Caco-2 (cell line): ENCODE measurements around the gene SLC27A6. TPM values are rescaled to one million over a fixed set of nuclear protein-coding genes. Genes with fewer than 3 reads are reported as not detected.

ENCODE experiments used
- BruUV-seq: library from RNA; stranded (reverse); fragments of 400-500 nt; replicated peaks from 2 replicates; lab custom pipeline; 2021; lab: Mats Ljungman, UMichigan
- CTCF ChIA-PET: fragments of 300-600 bp; sonication (Branson Sonifier 250); formaldehyde crosslinking; loops from one replicate; lab custom pipeline; 2022; ENCODE audit warnings: antibody characterized with exemption; lab: Charles Lee
- POLR2A ChIA-PET: fragments of 300-600 bp; sonication (Branson Sonifier 250); formaldehyde crosslinking; loops from one replicate; lab custom pipeline; 2022; ENCODE audit warnings: antibody characterized with exemption; lab: Charles Lee
- DNase-seq, 2 experiments: peaks; one replicate each; pipeline versions ENCODE4 v3.0.0 to v3.0.0-alpha.2; 2020 to 2022
- H3K27me3 ChIP-seq: replicated peaks from 2 replicates; pipeline ENCODE4 v1.6.0; 2011; ENCODE audit warnings: low read length; ENCODE audit not compliant: control insufficient read depth, insufficient read depth
- H3K36me3 ChIP-seq: 2 replicates; pipeline ENCODE4 v1.5.1; 2011; ENCODE audit warnings: low read length; ENCODE audit not compliant: control insufficient read depth, insufficient read depth
- H3K4me1 ChIP-seq: fragments of 250-450 bp; sonication (Bioruptor Pico); 2 replicates; pipeline ENCODE4 v1.5.1; 2020; ENCODE audit warnings: mild to moderate bottlenecking
- H3K4me3 ChIP-seq: 2 replicates; pipeline ENCODE4 v1.5.1; 2011; ENCODE audit warnings: low read depth, mild to moderate bottlenecking, control low read depth, low read length
- H3K9me3 ChIP-seq: fragments of 250-450 bp; sonication (Bioruptor Pico); 2 replicates; pipeline ENCODE4 v1.5.1; 2020; ENCODE audit warnings: mild to moderate bottlenecking, moderate library complexity
- H3K27ac Mint-ChIP-seq: one replicate; pipeline ENCODE4 v1.8.0; 2022; ENCODE audit warnings: mixed read lengths; ENCODE audit not compliant: unreplicated experiment
- H3K27me3 Mint-ChIP-seq: one replicate; pipeline ENCODE4 v1.8.0; 2022; ENCODE audit warnings: mixed read lengths; ENCODE audit not compliant: insufficient read depth, unreplicated experiment
- H3K36me3 Mint-ChIP-seq: one replicate; pipeline ENCODE4 v1.8.0; 2022; ENCODE audit warnings: mild to moderate bottlenecking, mixed read lengths; ENCODE audit not compliant: insufficient read depth, unreplicated experiment
- H3K4me1 Mint-ChIP-seq: one replicate; pipeline ENCODE4 v1.8.0; 2022; ENCODE audit warnings: low read depth, mixed read lengths; ENCODE audit not compliant: unreplicated experiment
- H3K4me3 Mint-ChIP-seq: one replicate; pipeline ENCODE4 v1.8.0; 2022; ENCODE audit warnings: mild to moderate bottlenecking, moderate library complexity, mixed read lengths; ENCODE audit not compliant: unreplicated experiment
- H3K9me3 Mint-ChIP-seq: one replicate; pipeline ENCODE4 v1.8.0; 2022; ENCODE audit warnings: mixed read lengths; ENCODE audit not compliant: unreplicated experiment
- intact Hi-C: fragments of 100-400 bp; cut with micrococcal nuclease; formaldehyde crosslinking; loops from one replicate; pipeline ENCODE4 v1.10.0; 2022; ENCODE audit not compliant: unreplicated experiment
- total RNA-seq: library from RNA; stranded (reverse); gene quantifications from 2 replicates; pipeline ENCODE4 v1.2.3, GENCODE V29; 2022
- TF ChIP-seq, protein P1 (sequence below), 2 experiments: fragments of 200-600 bp in 1 of 2; IDR thresholded peaks; 1 replicate in 1 of 2; 2 replicates in 1 of 2; pipeline versions ENCODE4 v1.5.1 to v1.8.0; 2011 to 2022; ENCODE audit warnings: antibody characterized with exemption in 1 of 2, control low read depth in 1 of 2, inconsistent platforms in 1 of 2, low read depth in 1 of 2, low read length in 1 of 2, mild to moderate bottlenecking in 1 of 2, moderate library complexity in 1 of 2; ENCODE audit not compliant: insufficient read depth in 1 of 2, severe bottlenecking in 1 of 2, unreplicated experiment in 1 of 2

The SLC27A6 gene
- total RNA-seq, 1 experiment from 2014 or later = not detected

DNA sequence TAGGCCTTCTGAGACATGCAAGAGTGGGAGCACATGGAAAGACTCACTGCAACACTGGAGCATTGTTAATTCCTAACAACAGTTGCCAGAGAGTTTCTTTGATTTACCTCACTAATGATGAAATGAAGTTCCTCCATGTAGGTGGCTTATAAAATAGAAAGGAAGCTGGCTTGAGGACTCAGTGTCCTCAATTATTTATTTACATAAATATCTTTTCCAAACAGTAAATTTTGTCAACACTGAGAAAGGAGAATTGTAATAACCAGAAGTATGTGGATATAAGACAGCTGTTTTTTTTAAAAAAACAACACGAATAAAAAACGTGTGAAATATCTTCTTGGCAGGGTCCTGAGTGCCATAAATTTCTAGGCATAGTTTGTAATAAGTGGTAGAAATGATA lies 9.1 kb upstream of the SLC27A6 start:
- no TSS peak for BruUV-seq
- CTCF ChIA-PET = no interaction called here

DNA sequence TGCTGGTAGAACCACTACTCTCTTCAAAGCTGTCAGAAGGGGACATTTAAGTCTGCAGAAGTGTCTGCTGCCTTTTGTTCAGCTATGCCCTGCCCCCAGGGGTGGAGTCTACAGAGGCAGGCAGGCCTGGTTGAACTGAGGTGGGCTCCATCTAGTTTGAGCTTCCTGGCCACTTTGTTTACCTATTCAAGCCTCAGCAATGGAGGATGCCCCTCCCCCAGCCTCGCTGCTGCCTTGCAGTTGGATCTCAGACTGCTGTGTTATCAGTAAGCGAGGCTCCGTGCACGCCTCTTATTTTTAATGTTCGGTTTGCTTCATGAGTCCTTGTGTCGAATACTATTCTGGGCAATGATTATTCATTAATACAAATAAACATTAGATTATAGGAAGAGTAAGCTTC lies 3.1 kb upstream of the SLC27A6 start:
- no TSS peak for BruUV-seq

More for the DNA sequence above, 9.1 kb upstream of the SLC27A6 start:
- intact Hi-C loops = no loop called here
- H3K27me3 ChIP-seq = no peaks in the 10 kb centered on the region
- Mint-ChIP-seq H3K27ac (no peak overlapping the region), H3K4me3 (no peak overlapping the region), H3K27me3 (no peaks in the 10 kb centered on the region), H3K36me3 (no peaks in the 10 kb centered on the region), H3K9me3 (peaks cover 18% of the 10 kb centered on the region), H3K4me1 (no peaks in the 10 kb centered on the region)
- no peak for DNase-seq
- TF ChIP-seq, protein P1, sequence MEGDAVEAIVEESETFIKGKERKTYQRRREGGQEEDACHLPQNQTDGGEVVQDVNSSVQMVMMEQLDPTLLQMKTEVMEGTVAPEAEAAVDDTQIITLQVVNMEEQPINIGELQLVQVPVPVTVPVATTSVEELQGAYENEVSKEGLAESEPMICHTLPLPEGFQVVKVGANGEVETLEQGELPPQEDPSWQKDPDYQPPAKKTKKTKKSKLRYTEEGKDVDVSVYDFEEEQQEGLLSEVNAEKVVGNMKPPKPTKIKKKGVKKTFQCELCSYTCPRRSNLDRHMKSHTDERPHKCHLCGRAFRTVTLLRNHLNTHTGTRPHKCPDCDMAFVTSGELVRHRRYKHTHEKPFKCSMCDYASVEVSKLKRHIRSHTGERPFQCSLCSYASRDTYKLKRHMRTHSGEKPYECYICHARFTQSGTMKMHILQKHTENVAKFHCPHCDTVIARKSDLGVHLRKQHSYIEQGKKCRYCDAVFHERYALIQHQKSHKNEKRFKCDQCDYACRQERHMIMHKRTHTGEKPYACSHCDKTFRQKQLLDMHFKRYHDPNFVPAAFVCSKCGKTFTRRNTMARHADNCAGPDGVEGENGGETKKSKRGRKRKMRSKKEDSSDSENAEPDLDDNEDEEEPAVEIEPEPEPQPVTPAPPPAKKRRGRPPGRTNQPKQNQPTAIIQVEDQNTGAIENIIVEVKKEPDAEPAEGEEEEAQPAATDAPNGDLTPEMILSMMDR (IDR thresholded peaks at IDR 0.05; ENCODE audit: insufficient read depth in 1 of 2, low read depth in 1 of 2, low read length in 1 of 2, severe bottlenecking in 1 of 2, unreplicated experiment in 1 of 2) = no peak
- POLR2A ChIA-PET = no interaction called here
- no peaks in the 10 kb centered on the region for H3K36me3 ChIP-seq
- H3K9me3 ChIP-seq = no peaks in the 10 kb centered on the region
- H3K4me3 ChIP-seq = no peak overlapping the region
- H3K4me1 ChIP-seq = no peaks in the 10 kb centered on the region; the same call in 1 of the 2 replicates

DNA sequence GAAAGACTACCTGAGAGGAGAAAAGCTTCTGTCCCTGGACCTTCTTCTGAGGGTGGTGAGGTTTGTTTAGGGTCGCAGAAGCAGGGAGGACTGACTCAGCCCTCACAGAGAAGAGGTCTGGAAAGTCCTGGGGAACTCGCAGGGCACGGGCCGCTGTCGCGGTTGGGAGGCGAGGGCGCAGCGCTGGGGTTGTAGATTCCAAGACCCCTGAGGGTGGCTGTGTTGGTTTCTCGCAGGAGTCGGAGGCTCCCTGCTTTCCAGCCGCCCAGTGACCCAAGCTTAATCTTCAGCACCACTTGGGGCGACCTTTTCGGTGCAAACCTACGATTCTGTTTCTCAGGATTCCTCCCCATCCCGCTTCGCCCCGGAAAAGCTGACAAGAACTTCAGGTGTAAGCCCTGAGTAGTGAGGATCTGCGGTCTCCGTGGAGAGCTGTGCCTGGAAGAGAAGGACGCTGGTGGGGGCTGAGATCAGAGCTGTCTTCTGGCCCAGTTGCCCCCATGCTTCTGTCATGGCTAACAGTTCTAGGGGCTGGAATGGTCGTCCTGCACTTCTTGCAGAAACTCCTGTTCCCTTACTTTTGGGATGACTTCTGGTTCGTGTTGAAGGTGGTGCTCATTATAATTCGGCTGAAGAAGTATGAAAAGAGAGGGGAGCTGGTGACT lies 482 bp downstream of the SLC27A6 start:
- DNase-seq = no peak
- Mint-ChIP-seq H3K9me3 (peaks cover 16% of the 10 kb centered on the region), H3K4me3 (no peak overlapping the region), H3K36me3 (no peaks in the 10 kb centered on the region), H3K27ac (no peak overlapping the region), H3K27me3 (peaks cover 9% of the 10 kb centered on the region), H3K4me1 (no peaks in the 10 kb centered on the region)
- intact Hi-C loops = no loop called here
- ChIA-PET POLR2A (no interaction called here), CTCF (no interaction called here)
- H3K4me1 ChIP-seq = no peaks in the 10 kb centered on the region
- no peak overlapping the region for H3K4me3 ChIP-seq
- no peaks in the 10 kb centered on the region for H3K9me3 ChIP-seq
- TF ChIP-seq, protein P1 (IDR thresholded peaks at IDR 0.05; ENCODE audit: insufficient read depth in 1 of 2, low read depth in 1 of 2, low read length in 1 of 2, severe bottlenecking in 1 of 2, unreplicated experiment in 1 of 2) = no peak
- BruUV-seq = no TSS peak
- no peaks in the 10 kb centered on the region for H3K27me3 ChIP-seq
- no peaks in the 10 kb centered on the region for H3K36me3 ChIP-seq

More for the DNA sequence above, 3.1 kb upstream of the SLC27A6 start:
- no peaks in the 10 kb centered on the region for H3K36me3 ChIP-seq
- no peaks in the 10 kb centered on the region for H3K27me3 ChIP-seq
- H3K27me3 Mint-ChIP-seq = peaks cover 3% of the 10 kb centered on the region
- no peak overlapping the region for H3K4me3 ChIP-seq
- no peaks in the 10 kb centered on the region for H3K4me1 Mint-ChIP-seq
- ChIA-PET POLR2A (no interaction called here), CTCF (no interaction called here)
- TF ChIP-seq, protein P1 (IDR thresholded peaks at IDR 0.05; ENCODE audit: insufficient read depth in 1 of 2, low read depth in 1 of 2, low read length in 1 of 2, severe bottlenecking in 1 of 2, unreplicated experiment in 1 of 2) = no peak
- intact Hi-C loops = no loop called here
- no peak overlapping the region for H3K27ac Mint-ChIP-seq
- no peaks in the 10 kb centered on the region for H3K36me3 Mint-ChIP-seq
- H3K9me3 ChIP-seq = no peaks in the 10 kb centered on the region
- DNase-seq = no peak
- peaks cover 24% of the 10 kb centered on the region for H3K9me3 Mint-ChIP-seq
- no peaks in the 10 kb centered on the region for H3K4me1 ChIP-seq
- no peak overlapping the region for H3K4me3 Mint-ChIP-seq
